Stimulated activated CD4-positive, alpha-beta T cell treated with anti-CD3 and anti-CD28 coated beads, Interleukin-15, amount 100 ng/mL, for 1 hour (primary cell): ENCODE data around the gene KCNMB1.
"Not testable (repeated sequence)": the region's sequence is repeated elsewhere in the genome, so short reads cannot be mapped to it uniquely, and the experiment has no call there.

Experiments
- DNase-seq, 2 donors: peaks; one replicate each; pipeline ENCODE4 v3.0.0-alpha.2; 2020; ENCODE audit warnings: low read depth in 1 of 2, low spot score in 1 of 2

Gene KCNMB1

GRCh38 chr5:170378740-170379139 lies 10.4 kb downstream of the KCNMB1 start:
- DNase-seq: no peak

- DNase-seq: no peak
These were observed 12.1 kb downstream of the KCNMB1 start for GRCh38 chr5:170377027-170377426.

- DNase-seq: not testable (repeated sequence)
These were observed 12.6 kb downstream of the KCNMB1 start for GRCh38 chr5:170376526-170376925.

GRCh38 chr5:170375283-170375682 lies 13.9 kb downstream of the KCNMB1 start:
- DNase-seq: no peak

GRCh38 chr5:170372971-170373370 lies 16.2 kb downstream of the KCNMB1 start:
- DNase-seq: no peak

- no peak for DNase-seq
These were observed 20.6 kb downstream of the KCNMB1 start for GRCh38 chr5:170368586-170368985.

GRCh38 chr5:170366276-170366675 lies 22.9 kb downstream of the KCNMB1 start:
- no peak for DNase-seq

- no peak for DNase-seq
These were observed 23.3 kb downstream of the KCNMB1 start for GRCh38 chr5:170365831-170366230.

GRCh38 chr5:170365011-170365410 lies 24.2 kb downstream of the KCNMB1 start:
- no peak for DNase-seq

- DNase-seq: no peak
These were observed 25.5 kb downstream of the KCNMB1 start for GRCh38 chr5:170363671-170364070.

- no peak for DNase-seq
These were observed 26.5 kb downstream of the KCNMB1 start for GRCh38 chr5:170362656-170363055.

- no peak for DNase-seq
These were observed 27.1 kb downstream of the KCNMB1 start for GRCh38 chr5:170362102-170362501.

- no peak for DNase-seq
These were observed 27.6 kb downstream of the KCNMB1 start for GRCh38 chr5:170361616-170362015.

GRCh38 chr5:170361116-170361515 lies 28.1 kb downstream of the KCNMB1 start:
- DNase-seq: no peak

GRCh38 chr5:170360709-170361108 lies 28.5 kb downstream of the KCNMB1 start:
- no peak for DNase-seq

- no peak for DNase-seq
These were observed 31.2 kb downstream of the KCNMB1 start for GRCh38 chr5:170357955-170358444.

- DNase-seq: no peak
These were observed 33.5 kb downstream of the KCNMB1 start for GRCh38 chr5:170355601-170356098.

GRCh38 chr5:170353961-170354360 lies 35.2 kb downstream of the KCNMB1 start:
- no peak for DNase-seq

GRCh38 chr5:170353011-170353761 lies 36.0 kb downstream of the KCNMB1 start:
- DNase-seq: no peak

- no peak for DNase-seq
These were observed 41.0 kb downstream of the KCNMB1 start for GRCh38 chr5:170348137-170348633.

- DNase-seq: no peak
These were observed 42.1 kb downstream of the KCNMB1 start for GRCh38 chr5:170347022-170347567.

GRCh38 chr5:170345971-170346370 lies 43.2 kb downstream of the KCNMB1 start:
- DNase-seq: no peak
